ENCODE measurements around the gene COL5A3. TPM values are rescaled to one million over a fixed set of nuclear protein-coding genes. Genes with fewer than 3 reads are reported as not detected.
"Not testable (repeated sequence)": the region's sequence is repeated elsewhere in the genome, so short reads cannot be mapped to it uniquely, and the experiment has no call there.

Gene COL5A3
- polyA plus RNA-seq, 2 of the 4 experiments (the other 2 are of a cell fraction) = 0.12 to 0.36 TPM

- ChIA-PET POLR2A (no interaction called here), CTCF (interaction anchor here (1.6 to 1.7 kb wide), 3 partner anchors 9 to 48 kb away, joined by 3 to 8 read pairs (median 4); no protein-coding TSS in a partner anchor)
- no peaks in the 10 kb centered on the region for H3K9me3 ChIP-seq
- H3K4me2 ChIP-seq = no peak overlapping the region
- 62% methylated on average over 5 of the region's 5 CpGs for WGBS (ENCODE audit: missing lambda C conversion rate)
- no peak overlapping the region for H3K4me3 ChIP-seq
- no peak overlapping the region for H3K27ac ChIP-seq
- no peaks in the 10 kb centered on the region for H3K4me1 ChIP-seq
- no peak for DNase-seq (ENCODE audit: low read depth in 1 of 2, low spot score in 1 of 2)
- TF ChIP-seq, protein P1, sequence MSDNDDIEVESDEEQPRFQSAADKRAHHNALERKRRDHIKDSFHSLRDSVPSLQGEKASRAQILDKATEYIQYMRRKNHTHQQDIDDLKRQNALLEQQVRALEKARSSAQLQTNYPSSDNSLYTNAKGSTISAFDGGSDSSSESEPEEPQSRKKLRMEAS (IDR thresholded peaks at IDR 0.05) = no peak
- TF ChIP-seq ZNF302 (CRISPR knock-in tag; IDR thresholded peaks at IDR 0.05) (no peak), RAD21 (conservative IDR thresholded peaks at IDR 0.05 in 1 of 2, IDR thresholded peaks at IDR 0.05 in 1 of 2) (no peak), E2F6 (IDR thresholded peaks at IDR 0.05; ENCODE audit: borderline replicate concordance, low read depth) (no peak), TP53 (CRISPR knock-in tag; IDR thresholded peaks at IDR 0.05) (no peak)
- FAIRE-seq = no peak
- ATAC-seq = no peak
These were observed 58.0 kb downstream of the COL5A3 start for GRCh38 chr19:9952276-9952675.

- DNase-seq (ENCODE audit: low read depth in 1 of 2, low spot score in 1 of 2) (no peak), ATAC-seq (no peak), FAIRE-seq (no peak)
- peaks cover 7% of the 10 kb centered on the region; the same call in 2 of the 3 replicates for H3K4me1 ChIP-seq
- no peak overlapping the region for H3K27ac ChIP-seq
- no peak overlapping the region for H3K4me3 ChIP-seq
- 50% methylated on average over 2 of the region's 4 CpGs for WGBS (ENCODE audit: missing lambda C conversion rate)
- ChIA-PET POLR2A (no interaction called here), CTCF (interaction anchor here (0.7 to 2.5 kb wide), 2 partner anchors 53 to 66 kb away, joined by 3 to 10 read pairs; partner anchors contain the start of gene RDH8)
- TF ChIP-seq JUN (IDR thresholded peaks at IDR 0.05) (no peak), MYC (IDR thresholded peaks at IDR 0.05; ENCODE audit: borderline replicate concordance, low read length) (no peak), ESRRA (IDR thresholded peaks at IDR 0.05; ENCODE audit: borderline replicate concordance, low read length) (no peak), ZSCAN20 (CRISPR knock-in tag; IDR thresholded peaks at IDR 0.05) (no peak), ZNF302 (CRISPR knock-in tag; IDR thresholded peaks at IDR 0.05) (no peak), HEYL (CRISPR knock-in tag; IDR thresholded peaks at IDR 0.05) (no peak), RCOR1 (IDR thresholded peaks at IDR 0.05; ENCODE audit: low read depth, low read length) (no peak), CEBPB (IDR thresholded peaks at IDR 0.05) (no peak), NFE2L2 (conservative IDR thresholded peaks at IDR 0.05; ENCODE audit: low read length) (no peak), EHMT2 (IDR thresholded peaks at IDR 0.05; ENCODE audit: low read depth) (no peak), E2F6 (IDR thresholded peaks at IDR 0.05; ENCODE audit: borderline replicate concordance, low read depth) (no peak), HOXB13 (CRISPR knock-in tag; IDR thresholded peaks at IDR 0.05; ENCODE audit: low read depth) (no peak), FOXS1 (CRISPR knock-in tag; IDR thresholded peaks at IDR 0.05) (no peak), HOXA7 (CRISPR knock-in tag; IDR thresholded peaks at IDR 0.05) (no peak), CTCF (IDR thresholded peaks at IDR 0.05) (no peak), ZFP36 (IDR thresholded peaks at IDR 0.05; ENCODE audit: borderline replicate concordance, partially characterized antibody) (no peak), HOXB5 (CRISPR knock-in tag; IDR thresholded peaks at IDR 0.05) (no peak), CBX8 (IDR thresholded peaks at IDR 0.05) (no peak), SMC3 (IDR thresholded peaks at IDR 0.05) (no peak)
- TF ChIP-seq, protein P2, sequence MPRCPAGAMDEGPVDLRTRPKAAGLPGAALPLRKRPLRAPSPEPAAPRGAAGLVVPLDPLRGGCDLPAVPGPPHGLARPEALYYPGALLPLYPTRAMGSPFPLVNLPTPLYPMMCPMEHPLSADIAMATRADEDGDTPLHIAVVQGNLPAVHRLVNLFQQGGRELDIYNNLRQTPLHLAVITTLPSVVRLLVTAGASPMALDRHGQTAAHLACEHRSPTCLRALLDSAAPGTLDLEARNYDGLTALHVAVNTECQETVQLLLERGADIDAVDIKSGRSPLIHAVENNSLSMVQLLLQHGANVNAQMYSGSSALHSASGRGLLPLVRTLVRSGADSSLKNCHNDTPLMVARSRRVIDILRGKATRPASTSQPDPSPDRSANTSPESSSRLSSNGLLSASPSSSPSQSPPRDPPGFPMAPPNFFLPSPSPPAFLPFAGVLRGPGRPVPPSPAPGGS (IDR thresholded peaks at IDR 0.05) = no peak
- H3K9me3 ChIP-seq = peaks cover 2% of the 10 kb centered on the region; the same call in 1 of the 3 replicates
- no peak overlapping the region for H3K4me2 ChIP-seq
These were observed 62.9 kb downstream of the COL5A3 start for GRCh38 chr19:9947441-9947840.

DNA sequence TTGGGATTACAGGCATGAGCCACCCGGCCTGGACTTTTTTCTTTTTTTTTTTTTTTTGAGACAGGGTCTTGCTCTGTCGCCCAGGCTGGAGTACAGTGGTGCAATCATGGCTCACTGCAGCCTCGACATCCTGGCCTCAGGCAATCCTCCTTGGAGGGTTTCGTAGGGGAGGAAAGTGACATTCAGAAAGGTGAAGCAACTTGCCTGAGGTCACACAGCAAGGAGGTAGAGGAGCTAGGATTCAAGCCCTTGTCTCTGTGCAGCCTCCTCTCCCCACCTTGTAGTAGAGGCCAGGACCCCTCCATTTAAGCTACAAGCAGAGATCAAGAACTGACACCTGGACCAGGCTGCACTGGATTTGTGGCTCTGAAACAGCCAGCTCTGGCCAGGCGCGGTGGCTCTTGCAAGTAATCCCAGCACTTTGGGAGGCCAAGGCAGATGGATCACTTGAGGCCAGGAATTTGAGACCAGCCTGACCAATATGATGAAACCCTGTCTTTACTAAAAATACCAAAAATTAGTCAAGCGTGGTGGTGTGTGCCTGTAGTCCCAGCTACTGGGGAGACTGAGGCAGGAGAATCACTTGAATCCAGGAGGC, 63.7 kb downstream of the COL5A3 start:
- H3K4me3 ChIP-seq; POLR2A ChIA-PET; FAIRE-seq; DNase-seq (ENCODE audit: low read depth in 1 of 2, low spot score in 1 of 2); H3K4me2 ChIP-seq; H3K27ac ChIP-seq; H3K9me3 ChIP-seq; H3K4me1 ChIP-seq; ATAC-seq: not testable (repeated sequence)
- CTCF ChIA-PET = interaction anchor here (2.1 to 2.5 kb wide), 2 partner anchors 19 to 54 kb away, joined by 5 to 10 read pairs; no protein-coding TSS in a partner anchor
- 82% methylated on average over 5 of the region's 7 CpGs for WGBS (ENCODE audit: missing lambda C conversion rate)
